Astrocyte (in vitro differentiated cells and primary cell): ENCODE data around the gene LIPN.

Experiments
- EZH2 ChIP-seq: IDR thresholded peaks from 2 replicates; pipeline ENCODE4 v1.6.1; 2012; ENCODE audit warnings: mild to moderate bottlenecking, low read length, inconsistent platforms; ENCODE audit not compliant: insufficient read depth
- TF ChIP-seq, protein P1 (sequence below): IDR thresholded peaks from 2 replicates; pipeline ENCODE4 v1.5.1; 2011; ENCODE audit warnings: low read depth, mild to moderate bottlenecking, inconsistent platforms, low read length, moderate library complexity; ENCODE audit not compliant: insufficient read depth

- TF ChIP-seq, protein P1, sequence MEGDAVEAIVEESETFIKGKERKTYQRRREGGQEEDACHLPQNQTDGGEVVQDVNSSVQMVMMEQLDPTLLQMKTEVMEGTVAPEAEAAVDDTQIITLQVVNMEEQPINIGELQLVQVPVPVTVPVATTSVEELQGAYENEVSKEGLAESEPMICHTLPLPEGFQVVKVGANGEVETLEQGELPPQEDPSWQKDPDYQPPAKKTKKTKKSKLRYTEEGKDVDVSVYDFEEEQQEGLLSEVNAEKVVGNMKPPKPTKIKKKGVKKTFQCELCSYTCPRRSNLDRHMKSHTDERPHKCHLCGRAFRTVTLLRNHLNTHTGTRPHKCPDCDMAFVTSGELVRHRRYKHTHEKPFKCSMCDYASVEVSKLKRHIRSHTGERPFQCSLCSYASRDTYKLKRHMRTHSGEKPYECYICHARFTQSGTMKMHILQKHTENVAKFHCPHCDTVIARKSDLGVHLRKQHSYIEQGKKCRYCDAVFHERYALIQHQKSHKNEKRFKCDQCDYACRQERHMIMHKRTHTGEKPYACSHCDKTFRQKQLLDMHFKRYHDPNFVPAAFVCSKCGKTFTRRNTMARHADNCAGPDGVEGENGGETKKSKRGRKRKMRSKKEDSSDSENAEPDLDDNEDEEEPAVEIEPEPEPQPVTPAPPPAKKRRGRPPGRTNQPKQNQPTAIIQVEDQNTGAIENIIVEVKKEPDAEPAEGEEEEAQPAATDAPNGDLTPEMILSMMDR, result no peak
- no peak for TF ChIP-seq EZH2
These were observed 34.9 kb downstream of the LIPN start for GRCh38 chr10:88794731-88795130.
